ENCODE results near the gene SMAD2. TPM values are rescaled to one million over a fixed set of nuclear protein-coding genes. Genes with fewer than 3 reads are reported as not detected.
A peak's percentile ranks its signal among the peaks of the same experiment; 100 is the strongest.
"Not testable (repeated sequence)": the region's sequence is repeated elsewhere in the genome, so short reads cannot be mapped to it uniquely, and the experiment has no call there.

The SMAD2 gene
- total RNA-seq, 1 donor from 2014 or later = 51.5 TPM

DNA sequence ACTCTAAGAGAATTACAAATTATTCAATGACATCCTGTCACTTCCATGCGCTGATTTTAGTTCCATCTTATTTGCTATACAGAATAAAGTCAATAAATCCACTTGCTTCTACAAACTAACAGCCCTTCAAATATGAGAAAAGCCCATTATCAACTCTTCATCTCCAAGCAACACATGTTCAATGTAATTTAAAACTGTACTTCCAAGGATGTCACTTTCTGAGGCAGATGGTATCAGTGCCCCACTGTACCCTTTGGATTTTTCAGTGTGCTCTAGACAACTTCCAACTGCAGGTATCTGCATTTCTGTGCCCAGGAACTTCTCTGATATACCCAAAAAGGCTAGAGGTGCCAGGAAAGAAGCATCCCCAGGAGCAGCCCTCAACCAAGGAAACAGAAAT lies 87.6 kb downstream of the SMAD2 start:
- DNase-seq = no peak

DNA sequence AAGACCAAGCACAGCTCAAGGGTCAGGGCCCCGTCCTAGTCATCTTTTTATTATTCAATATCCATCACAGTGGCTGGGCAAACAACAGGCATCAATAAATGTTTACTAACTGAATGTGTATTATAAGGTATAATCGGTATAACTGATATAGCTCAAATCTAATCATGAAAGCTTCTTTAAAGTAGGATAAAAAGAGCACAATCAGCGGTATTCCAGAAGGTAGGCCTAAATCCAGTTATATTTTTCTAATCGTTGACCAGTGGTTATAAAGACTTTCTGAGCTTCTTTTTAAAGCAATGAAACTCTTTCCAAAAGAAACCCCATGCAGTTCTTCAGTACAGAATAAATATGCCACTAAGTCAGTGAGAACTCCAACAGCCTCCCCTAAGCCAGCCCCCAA lies 92.1 kb downstream of the SMAD2 start:
- DNase-seq = no peak

DNA sequence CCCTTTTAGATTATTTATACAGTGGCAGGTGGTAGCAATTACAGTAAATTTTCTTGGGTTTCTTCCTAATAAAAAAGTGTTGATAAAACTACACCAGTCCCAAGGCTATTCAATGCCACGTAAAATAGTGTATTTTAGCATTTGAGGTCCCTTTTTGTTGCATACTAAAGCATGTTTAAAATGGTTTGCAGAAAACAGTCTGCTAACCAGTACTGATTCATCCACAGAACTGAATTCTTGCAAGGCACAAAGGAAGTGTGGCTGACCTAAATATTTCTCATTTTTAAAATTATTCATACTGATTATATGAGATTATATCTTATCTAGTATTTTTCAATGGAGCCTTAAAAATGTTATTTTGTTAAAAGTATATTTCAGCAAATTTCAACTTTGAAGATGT lies 98.1 kb downstream of the SMAD2 start:
- no peak for DNase-seq

DNA sequence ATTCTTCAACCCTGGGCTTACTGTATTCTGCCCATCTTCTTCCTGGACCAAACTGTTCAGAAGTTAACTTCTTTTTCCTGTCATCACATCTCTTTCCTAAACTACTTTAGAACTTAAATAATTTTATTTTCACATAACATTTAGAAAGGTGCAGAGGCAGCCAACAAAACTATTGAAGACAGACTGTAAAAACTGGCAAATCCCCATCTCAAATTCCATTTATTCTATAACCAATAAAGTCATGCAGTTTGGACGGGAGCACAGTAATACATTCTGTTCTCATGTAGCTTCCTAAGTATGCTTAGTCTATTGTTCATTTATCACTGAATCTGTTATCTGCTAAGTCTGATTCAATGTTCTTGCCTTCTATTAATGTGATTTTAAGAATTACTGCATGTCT lies 99.1 kb downstream of the SMAD2 start:
- DNase-seq = peak; percentile 17

DNA sequence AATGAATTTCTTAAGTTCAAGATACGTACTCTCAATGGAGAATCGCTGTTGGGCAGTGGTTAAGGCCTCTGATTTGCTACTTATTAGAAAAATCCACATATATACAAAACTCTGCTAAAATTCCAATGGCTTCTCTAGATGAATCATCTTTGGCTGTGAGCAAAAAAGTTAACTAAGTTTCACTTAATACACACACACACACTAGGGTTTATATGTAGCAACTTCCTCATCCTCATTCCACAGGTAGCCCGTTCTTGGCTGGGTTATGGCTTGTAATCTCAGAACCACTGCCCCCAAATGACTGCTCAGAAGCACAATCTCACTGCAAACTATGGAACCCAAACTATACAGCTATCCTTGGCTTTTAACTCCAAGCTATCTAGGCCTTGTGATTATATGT lies 99.7 kb downstream of the SMAD2 start:
- no peak for DNase-seq

DNA sequence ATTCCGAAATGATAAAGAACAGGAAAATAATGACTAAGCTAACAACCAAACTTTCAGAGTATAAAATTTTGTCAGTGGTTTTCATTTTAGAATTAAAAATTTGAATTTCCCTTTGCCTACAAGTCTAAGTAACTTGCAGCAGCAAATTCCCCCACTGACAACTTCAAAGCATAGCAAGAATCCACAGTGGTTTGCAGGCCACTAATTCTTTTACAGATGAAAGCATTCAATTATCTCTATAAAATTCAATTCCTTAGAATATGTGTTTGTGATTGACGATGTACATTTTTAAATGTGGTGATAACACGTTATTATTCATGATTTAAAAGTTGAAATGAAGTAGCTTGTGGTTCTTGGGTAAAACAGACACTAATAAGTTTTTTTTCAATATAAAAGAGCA lies 100.6 kb downstream of the SMAD2 start:
- no peak for DNase-seq

DNA sequence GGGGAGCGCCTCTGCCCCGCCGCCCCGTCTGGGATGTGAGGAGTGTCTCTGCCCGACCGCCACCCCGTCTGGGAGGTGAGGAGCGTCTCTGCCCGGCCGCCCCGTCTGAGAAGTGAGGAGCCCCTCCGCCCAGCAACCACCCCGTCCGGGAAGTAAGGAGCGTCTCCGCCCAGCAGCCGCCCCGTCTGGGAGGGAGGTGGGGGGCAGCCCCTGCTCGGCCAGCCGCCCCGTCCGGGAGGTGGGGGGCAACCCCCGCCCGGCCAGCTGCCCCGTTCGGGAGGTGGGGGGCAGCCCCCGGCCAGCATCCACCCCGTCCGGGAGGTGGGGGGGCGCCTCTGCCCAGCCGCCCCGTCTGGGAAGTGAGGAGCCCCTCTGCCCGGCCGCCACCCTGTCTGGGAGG lies 102.4 kb downstream of the SMAD2 start:
- DNase-seq = not testable (repeated sequence)

DNA sequence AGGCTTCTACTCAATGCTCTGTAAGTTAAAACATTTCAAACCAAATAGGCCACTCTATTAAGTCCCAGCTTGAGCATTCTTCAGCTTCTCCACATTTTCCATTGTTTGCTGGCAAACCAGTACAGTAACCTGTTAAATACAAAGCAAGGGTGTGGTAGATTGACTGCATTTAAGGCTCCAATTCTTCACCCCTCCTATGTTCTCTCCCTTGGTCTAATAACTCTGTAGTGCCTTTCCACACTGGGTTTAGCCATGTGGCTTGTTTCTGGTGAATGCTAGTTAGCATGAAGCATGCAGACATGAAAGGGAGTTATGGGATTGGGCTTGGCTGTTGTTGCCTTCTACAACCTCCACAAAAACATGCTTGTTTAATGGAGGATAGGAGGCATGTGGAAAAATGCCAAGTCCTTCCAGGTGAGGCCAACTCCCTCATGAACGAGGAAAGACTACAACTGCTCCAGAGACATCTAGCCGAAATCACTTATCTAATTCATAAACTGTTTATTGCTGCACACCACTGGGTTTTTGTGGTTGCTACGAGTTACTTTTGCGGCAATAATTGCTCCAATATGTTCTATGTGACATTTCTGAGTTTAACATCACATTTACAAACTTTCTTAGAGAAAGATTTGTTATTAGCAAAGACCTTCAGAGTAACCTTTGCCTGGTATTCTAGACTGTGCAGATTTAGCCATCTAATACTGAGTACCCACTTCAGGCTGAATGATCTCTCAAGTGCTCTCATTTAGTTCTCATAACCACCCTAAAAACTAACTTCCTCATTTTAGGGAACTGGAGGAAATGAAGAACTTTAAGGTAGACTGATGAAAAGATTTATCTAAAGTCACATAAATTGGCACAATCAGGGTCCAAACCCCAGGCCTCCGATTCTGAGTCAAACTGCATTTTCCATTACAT lies 104.0 kb downstream of the SMAD2 start:
- DNase-seq = no peak

DNA sequence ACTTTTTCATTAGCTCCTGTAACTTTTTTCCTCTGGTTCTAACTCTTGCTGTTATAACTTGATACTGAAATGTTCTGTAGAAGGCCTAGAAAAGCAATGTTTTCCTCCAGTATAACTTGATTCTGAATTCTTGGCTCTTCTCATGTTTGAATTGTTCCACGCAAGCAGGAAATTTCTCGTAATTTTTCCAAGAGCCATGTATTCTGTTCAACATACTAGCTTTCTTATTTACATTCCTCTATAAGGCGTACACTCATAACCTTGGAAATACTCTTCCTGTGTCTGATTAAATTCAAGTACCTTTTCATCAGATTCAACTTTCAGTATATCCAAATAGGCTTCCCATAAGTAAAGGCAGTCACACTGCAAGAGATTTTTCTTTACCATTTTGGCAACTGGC lies 109.1 kb downstream of the SMAD2 start:
- no peak for DNase-seq

DNA sequence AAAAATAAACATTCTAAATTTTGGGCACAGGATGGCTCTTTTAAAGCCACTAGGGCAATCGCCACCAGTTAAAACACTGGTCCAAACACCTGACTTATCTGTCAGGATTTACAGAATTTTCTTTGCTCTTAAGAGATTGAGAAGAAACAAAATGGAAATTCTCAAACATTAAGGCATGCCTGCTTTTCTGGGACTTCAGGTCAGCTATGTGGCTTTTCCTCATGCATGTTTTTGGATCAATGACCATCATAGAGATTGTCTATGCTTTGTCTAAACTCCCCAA lies 112.7 kb downstream of the SMAD2 start:
- DNase-seq = peak; percentile 58

DNA sequence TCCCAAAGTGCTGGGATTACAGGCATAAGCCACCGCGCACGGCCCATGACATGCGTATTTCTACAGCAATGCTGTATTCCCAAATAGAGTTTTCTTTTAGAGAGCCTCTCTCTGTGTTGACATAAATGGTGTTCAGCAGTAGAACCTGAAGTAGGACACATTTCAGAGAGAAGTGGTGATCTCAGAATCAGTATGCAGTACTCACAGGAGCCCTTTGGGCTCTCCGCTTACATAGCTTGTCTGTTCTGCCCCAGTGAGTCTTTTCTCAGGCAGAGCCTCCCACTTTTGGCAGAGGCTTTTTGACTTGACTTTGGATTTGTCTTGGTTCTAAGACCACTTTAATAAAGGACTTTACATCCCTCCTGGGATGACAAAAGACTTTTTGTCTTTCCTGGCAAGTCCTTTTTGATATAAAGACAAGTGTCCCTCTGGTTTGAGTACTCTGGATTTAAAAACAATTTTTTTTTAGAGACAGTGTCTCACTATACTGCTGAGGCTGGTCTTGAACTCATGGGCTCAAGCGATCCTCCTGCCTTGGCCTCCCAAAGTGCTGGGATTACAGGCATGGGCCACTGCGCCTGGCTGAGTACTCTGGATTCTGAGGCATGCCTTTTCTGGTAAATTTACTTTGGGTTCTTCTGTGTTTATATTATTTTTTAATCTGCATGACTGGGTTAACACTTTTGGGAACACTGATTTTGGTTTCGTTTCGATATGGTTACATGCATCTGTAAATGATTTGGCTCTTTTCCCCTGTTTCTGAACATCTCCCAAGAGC lies 113.3 kb downstream of the SMAD2 start:
- DNase-seq = peak; percentile 58

DNA sequence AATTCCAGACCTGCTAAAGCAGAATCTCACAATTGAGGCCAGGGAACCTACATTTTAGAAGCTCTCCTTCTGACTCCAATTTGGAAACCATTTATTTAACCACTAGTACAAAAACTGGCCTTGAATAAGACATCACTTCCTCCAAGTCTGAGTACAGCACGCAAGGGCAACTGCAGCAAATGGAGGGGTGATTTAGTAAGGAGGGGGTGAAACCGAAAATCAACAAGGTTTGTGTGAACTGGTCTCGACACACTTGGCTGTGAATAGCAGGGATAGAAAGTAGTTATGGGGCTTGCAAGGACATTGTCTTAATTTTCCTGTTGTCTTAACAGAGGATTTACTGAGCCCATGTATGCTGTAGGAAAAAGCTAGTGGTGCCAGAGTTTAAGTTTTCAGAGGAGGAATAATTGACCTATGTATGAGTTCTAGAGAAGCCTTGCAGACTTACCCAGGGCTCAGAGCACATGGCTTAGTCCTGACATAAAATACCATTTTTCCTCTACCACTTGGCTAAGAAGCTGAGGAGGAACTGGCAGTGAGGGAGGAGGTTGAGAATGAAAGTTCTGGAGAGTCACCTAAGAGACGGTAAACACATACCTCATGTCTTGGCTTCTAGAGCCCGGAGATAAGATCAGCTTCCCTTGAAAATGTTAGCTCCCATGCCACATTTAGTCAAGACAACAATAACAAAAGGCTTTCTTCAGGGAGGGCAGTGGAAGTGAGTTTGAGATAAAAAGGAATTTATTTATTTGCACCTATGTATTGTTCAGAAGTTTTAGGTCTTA lies 114.8 kb downstream of the SMAD2 start:
- DNase-seq = no peak

DNA sequence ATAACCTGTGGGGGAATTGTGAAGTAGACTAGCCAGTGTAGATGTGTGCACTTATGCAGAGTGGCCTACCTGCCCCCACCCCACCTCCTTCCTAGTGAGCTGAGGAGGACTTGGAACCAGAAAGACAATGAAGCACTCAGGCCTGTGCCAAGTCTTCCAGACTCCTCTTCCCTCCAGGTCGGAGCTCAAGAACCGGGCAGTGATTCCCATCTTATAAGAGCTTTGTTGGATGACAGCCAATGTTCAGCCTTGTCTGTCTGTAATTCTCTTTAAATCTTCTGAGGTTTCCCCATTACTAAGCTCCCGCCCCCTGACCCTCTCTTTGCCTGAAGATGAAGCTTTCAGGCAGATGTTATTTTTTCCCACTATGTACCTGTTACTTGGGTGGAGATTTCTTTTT lies 121.0 kb downstream of the SMAD2 start:
- no peak for DNase-seq

DNA sequence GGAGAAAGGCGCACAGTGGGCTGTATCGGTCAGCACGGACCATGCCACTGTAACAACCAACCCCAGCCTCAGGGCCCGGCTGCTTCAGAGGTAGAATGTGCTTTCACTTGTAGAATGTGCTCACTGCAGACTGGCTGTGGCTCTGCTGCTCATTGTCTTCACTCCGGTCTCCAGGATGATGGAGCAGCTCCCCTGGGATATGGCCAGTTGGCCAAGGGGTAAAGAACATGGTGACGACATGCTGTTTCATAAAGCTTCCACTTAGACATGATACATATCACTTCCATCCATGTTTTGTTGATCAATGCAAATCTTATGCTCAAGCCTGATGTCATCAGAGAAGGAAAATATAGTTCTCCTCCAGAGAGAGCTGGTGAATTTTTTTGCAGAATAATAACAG lies 127.7 kb downstream of the SMAD2 start:
- DNase-seq = no peak

DNA sequence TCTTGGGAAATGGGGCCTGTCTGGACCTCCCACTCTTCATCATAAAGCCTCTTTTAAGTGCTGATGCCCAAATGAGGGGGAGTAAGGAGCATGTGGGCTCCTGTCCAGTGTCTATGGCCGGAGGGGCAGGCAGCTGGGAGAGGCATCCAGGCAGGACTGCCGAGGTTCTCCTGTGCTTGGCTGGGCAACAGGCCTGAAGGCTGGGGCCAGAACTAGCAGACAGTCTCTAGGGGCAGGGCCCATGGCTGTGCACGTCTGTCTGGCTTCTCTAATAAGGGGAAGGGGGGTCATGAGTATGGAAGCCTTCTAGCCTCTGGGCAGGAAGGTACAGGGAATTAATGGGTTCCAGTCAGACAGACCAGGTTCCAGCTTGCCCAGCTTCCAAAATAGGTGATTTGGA lies 128.6 kb downstream of the SMAD2 start:
- DNase-seq = no peak

DNA sequence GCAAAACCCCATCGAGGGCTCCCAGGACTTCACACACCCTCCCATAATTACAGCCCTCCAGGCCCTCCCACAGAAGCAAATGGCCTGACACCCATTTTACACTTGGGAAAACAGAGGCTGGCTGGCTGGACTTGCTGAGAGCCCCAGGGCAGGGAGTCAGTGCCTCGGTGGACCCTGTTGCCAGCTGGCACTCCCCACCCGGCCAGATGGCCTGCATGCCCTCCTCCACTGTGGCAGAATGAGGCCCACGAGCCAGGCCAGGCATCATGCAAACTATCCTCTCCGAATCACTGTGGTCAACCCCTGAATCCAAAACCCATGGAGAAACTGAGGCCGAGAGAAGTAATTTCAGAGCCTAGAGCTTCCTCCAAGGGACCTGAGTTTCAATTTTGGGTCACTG lies 129.7 kb downstream of the SMAD2 start:
- no peak for DNase-seq

DNA sequence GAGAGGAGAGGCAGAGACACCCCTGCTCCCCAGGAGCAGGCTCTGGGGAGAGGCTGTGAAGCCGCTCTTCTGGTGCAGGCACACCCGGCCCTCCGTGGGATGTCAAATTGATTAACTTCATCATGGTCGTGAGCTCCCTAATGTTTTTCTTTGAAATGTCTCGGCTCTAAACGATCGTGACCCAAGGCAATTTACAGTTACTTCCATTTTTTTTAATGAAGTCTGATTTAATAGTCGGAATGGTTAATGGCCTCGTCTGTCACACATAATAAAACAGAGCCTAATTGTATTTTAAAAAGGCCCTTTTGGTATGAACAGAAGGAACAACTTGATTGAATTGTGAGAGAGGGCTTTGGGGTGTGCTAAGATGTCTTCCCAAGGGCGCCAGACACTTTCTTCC lies 130.2 kb downstream of the SMAD2 start:
- DNase-seq = no peak

DNA sequence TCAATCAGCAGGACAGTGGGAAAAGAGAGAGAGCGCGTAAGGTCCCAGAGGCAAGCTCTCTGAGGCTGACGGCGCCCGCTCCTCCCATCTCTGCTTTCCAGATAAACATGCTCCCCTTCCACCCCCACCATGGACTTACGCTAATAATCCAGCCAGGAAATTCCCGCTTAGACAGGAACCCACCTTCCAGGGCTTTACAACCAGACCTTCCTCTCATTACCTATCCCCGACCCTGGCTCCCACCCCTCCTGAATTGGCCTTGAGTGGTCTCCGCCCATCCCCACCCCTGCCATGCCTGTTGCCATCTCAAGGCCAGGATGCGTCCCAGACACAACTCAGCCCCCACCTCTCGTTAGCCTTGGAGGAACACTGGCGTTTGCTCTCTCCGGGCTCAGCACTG lies 131.1 kb downstream of the SMAD2 start:
- no peak for DNase-seq

DNA sequence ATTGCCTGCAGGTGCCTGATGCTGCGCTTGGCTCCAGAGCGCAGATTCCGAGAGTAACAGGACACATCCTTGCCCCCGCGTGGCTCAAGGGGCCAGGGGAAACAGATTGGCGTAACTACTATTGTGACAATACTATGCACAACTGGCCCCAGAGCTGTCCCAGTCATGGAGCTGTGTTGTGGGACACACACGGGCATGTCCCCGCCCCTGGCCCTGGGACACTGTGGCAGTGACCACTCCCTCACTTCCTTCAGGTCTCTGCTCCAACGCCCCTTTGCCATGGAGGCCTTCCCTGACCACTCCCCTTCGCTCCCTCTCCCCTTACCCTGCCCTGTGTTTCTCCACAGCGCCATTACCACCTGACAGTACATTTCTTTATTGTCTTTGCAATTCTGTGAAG lies 132.1 kb downstream of the SMAD2 start:
- no peak for DNase-seq

DNA sequence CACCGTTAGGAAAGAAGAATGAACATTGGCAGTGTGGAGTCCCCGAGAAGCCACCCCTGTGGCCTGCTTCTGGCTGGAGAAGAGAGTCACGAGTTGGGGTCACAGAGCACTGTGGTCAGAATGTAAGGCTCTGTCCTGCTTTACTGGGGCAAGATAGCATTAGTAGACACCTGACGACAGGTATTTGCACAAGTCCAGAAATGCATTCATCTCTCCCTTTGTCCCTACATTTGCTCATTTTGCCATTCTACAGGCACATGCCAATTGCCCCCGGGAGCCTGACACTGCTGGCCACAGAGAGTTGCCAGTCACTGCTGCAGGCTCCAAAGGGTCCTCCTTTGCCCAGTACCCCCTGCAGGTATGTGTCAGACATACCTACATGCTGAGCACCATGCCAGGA lies 133.3 kb downstream of the SMAD2 start:
- no peak for DNase-seq

DNA sequence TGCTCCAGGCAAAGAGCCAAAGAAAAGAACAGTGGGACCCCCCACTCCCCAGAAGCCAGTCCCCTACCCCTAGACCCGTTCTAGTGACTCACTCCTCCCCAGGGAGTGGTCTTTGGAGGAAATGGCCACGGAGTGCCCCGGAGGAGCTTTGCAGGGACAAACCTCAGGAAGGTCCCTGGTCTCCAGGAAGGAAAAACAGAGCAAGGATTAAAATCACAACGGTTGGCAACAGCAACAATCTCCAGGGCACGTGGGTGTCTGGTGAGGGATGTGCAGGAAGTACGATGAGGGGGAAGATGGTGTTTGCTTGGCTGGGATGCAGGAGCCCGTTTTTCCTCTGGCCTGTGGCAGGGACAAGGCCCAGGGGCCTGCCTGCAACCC lies 135.0 kb downstream of the SMAD2 start:
- DNase-seq = no peak

DNA sequence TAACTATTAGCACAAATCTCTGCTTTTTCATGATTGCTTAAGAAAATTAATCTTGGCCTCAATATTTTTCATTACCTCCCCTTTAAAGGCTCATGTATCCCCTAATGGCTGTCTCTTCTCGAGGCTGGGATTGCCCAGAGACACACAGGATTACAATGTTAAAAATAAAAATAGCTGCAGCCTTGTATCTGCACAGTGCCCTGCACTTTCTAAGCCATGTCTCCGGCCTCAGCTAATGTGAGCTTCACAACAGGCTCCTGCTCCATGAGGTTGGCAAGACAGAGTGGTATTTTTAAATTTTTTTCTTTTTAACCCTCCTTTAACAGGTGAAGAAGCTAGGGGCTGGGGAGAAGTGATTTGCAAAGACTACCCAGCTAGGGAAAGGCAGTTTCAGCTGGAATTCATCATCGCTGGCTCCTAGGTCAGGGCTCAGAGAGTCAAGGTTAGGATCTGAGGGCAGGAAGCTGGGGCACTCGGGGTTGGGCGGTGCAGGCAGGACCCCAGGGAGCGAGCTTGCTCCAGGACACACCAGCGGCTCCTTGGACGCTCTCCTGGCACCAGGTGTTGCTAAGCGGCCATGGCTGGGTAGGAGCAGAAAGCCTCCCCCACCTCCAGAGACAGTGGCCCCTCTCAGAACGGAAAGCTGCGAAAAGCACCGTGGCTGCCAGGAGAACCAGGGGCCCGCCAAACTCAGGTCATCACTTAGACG lies 135.6 kb downstream of the SMAD2 start:
- DNase-seq = no peak

DNA sequence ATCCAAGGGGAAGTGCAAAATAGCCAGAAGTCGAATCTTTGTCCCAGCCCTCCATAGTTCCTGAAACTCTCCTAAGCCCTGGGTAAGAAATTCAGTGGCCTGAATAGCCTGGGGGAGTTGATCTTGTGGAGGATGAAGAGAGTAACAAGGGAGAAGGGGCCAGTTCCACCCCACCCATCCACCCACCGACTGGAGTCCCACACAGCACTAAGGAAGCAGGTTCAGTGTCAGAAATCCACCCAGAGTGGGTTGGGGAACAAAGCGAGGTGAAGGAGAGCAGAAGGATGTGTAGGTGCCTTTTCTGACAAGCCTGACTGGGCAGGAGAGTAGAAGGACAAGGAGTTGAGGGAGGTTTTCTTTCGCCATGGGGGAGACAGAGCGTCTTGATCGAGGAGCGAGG lies 136.8 kb downstream of the SMAD2 start:
- no peak for DNase-seq

All from skin of body (tissue), 2 donors.